H9 (cell line): ENCODE data around the gene COL23A1. TPM values are rescaled to one million over a fixed set of nuclear protein-coding genes. Genes with fewer than 3 reads are reported as not detected.

Experiments used
- DNase-seq: peaks from one replicate; pipeline ENCODE4 v3.0.0-alpha.2; 2017
- H2AFZ ChIP-seq: one replicate; pipeline ENCODE4 v1.6.1; 2013; ENCODE audit warnings: mild to moderate bottlenecking, low read length, control low read depth, moderate library complexity
- H2AK5ac ChIP-seq: 2 replicates; pipeline ENCODE4 v1.6.1; 2013; ENCODE audit warnings: low read length, control low read depth, mixed read lengths; ENCODE audit not compliant: insufficient read length
- H2BK120ac ChIP-seq: one replicate; pipeline ENCODE4 v1.6.1; 2013; ENCODE audit warnings: low read depth, mild to moderate bottlenecking, low read length, control low read depth, inconsistent platforms; ENCODE audit not compliant: poor library complexity, severe bottlenecking
- H2BK12ac ChIP-seq: 2 replicates; pipeline ENCODE4 v1.6.1; 2013; ENCODE audit warnings: low read length, control low read depth, mixed read lengths, low read depth; ENCODE audit not compliant: insufficient read length
- H2BK15ac ChIP-seq: 2 replicates; pipeline ENCODE4 v1.6.1; 2013; ENCODE audit warnings: low read depth, low read length, control low read depth
- H2BK20ac ChIP-seq: one replicate; pipeline ENCODE4 v1.6.1; 2013; ENCODE audit warnings: low read depth, mild to moderate bottlenecking, low read length, control low read depth, inconsistent platforms; ENCODE audit not compliant: poor library complexity, severe bottlenecking
- H2BK5ac ChIP-seq: 2 replicates; pipeline ENCODE4 v1.6.1; 2013; ENCODE audit warnings: low read length, control low read depth, mixed read lengths; ENCODE audit not compliant: insufficient read length
- H3K14ac ChIP-seq: 2 replicates; pipeline ENCODE4 v1.6.1; 2013; ENCODE audit warnings: low read length, control low read depth; ENCODE audit not compliant: insufficient read depth
- H3K18ac ChIP-seq: 2 replicates; pipeline ENCODE4 v1.6.1; 2013; ENCODE audit warnings: low read depth, mild to moderate bottlenecking, mixed read lengths, low read length, control low read depth; ENCODE audit not compliant: insufficient read length
- H3K23ac ChIP-seq: 2 replicates; pipeline ENCODE4 v1.6.1; 2013; ENCODE audit warnings: low read length, control low read depth, mixed read lengths, low read depth; ENCODE audit not compliant: insufficient read length
- H3K23me2 ChIP-seq: 2 replicates; pipeline ENCODE4 v1.6.1; 2013; ENCODE audit warnings: low read depth, mild to moderate bottlenecking, mixed read lengths, low read length, control low read depth; ENCODE audit not compliant: insufficient read length, poor library complexity, severe bottlenecking
- H3K27ac ChIP-seq: 2 replicates; pipeline ENCODE4 v1.5.1; 2013; ENCODE audit warnings: low read length, control low read depth, mixed read lengths, low read depth; ENCODE audit not compliant: insufficient read length
- H3K27me3 ChIP-seq: 2 replicates; pipeline ENCODE4 v1.6.1; 2013; ENCODE audit warnings: low read length, control low read depth, inconsistent platforms; ENCODE audit not compliant: insufficient read depth
- H3K4ac ChIP-seq: 2 replicates; pipeline ENCODE4 v1.6.1; 2013; ENCODE audit warnings: low read depth, mild to moderate bottlenecking, control low read depth, inconsistent platforms, low read length, moderate library complexity
- H3K4me1 ChIP-seq: 2 replicates; pipeline ENCODE4 v1.6.1; 2013; ENCODE audit warnings: low read length, control low read depth, inconsistent platforms; ENCODE audit not compliant: insufficient read depth
- H3K4me2 ChIP-seq: 2 replicates; pipeline ENCODE4 v1.6.1; 2013; ENCODE audit warnings: low read length, control low read depth, mixed read lengths; ENCODE audit not compliant: insufficient read length, insufficient read depth
- H3K56ac ChIP-seq: 2 replicates; pipeline ENCODE4 v1.6.1; 2013; ENCODE audit warnings: low read depth, mild to moderate bottlenecking, mixed read lengths, low read length, control low read depth; ENCODE audit not compliant: insufficient read length
- H3K79me1 ChIP-seq: 2 replicates; pipeline ENCODE4 v1.6.1; 2013; ENCODE audit warnings: low read depth, mild to moderate bottlenecking, moderate library complexity, low read length, control low read depth, inconsistent platforms; ENCODE audit not compliant: insufficient read depth, poor library complexity, severe bottlenecking
- H3K79me2 ChIP-seq: 2 replicates; pipeline ENCODE4 v1.6.1; 2013; ENCODE audit warnings: low read length, control low read depth, inconsistent platforms; ENCODE audit not compliant: insufficient read depth
- H3K9ac ChIP-seq: 2 replicates; pipeline ENCODE4 v1.6.1; 2013; ENCODE audit warnings: low read length, control low read depth, mixed read lengths; ENCODE audit not compliant: insufficient read length; ENCODE audit errors: extremely low read depth
- H3K9me3 ChIP-seq: one replicate; pipeline ENCODE4 v1.6.1; 2013; ENCODE audit warnings: low read depth, low read length, inconsistent platforms; ENCODE audit not compliant: control insufficient read depth
- H3T11ph ChIP-seq: one replicate; pipeline ENCODE4 v1.6.1; 2013; ENCODE audit warnings: mild to moderate bottlenecking, low read length, control low read depth, inconsistent platforms
- H4K20me1 ChIP-seq: one replicate; pipeline ENCODE4 v1.6.1; 2013; ENCODE audit not compliant: control insufficient read depth, insufficient read length, insufficient read depth
- H4K5ac ChIP-seq: 2 replicates; pipeline ENCODE4 v1.6.1; 2013; ENCODE audit warnings: low read depth, mild to moderate bottlenecking, mixed read lengths, low read length, control low read depth; ENCODE audit not compliant: insufficient read length
- H4K8ac ChIP-seq: replicated peaks from 2 replicates; pipeline ENCODE4 v1.6.1; 2013; ENCODE audit warnings: low read length, control low read depth, mixed read lengths, low read depth; ENCODE audit not compliant: insufficient read length
- H4K91ac ChIP-seq: 2 replicates; pipeline ENCODE4 v1.6.1; 2013; ENCODE audit warnings: low read depth, mild to moderate bottlenecking, moderate library complexity, mixed read lengths, low read length, control low read depth; ENCODE audit not compliant: insufficient read length
- H3K27ac Mint-ChIP-seq, 3 experiments: 2 replicates in 2 of 3; 3 replicates in 1 of 3; pipeline ENCODE4 v1.8.0; 2020 to 2021; ENCODE audit warnings: mixed read lengths in 3 of 3, mild to moderate bottlenecking in 1 of 3, moderate library complexity in 1 of 3
- H3K27me3 Mint-ChIP-seq: 2 replicates; pipeline ENCODE4 v1.8.0; 2021; ENCODE audit warnings: low read depth, mild to moderate bottlenecking, moderate library complexity, mixed read lengths
- H3K36me3 Mint-ChIP-seq, 3 experiments: 2 replicates in 2 of 3; 3 replicates in 1 of 3; pipeline ENCODE4 v1.8.0; 2020 to 2021; ENCODE audit warnings: low read depth in 3 of 3, mixed read lengths in 3 of 3; ENCODE audit not compliant: insufficient read depth in 1 of 3
- H3K4me1 Mint-ChIP-seq, 2 experiments: 2 replicates each; pipeline ENCODE4 v1.8.0; 2020; ENCODE audit warnings: mixed read lengths in 2 of 2
- H3K4me3 Mint-ChIP-seq, 2 experiments: 2 replicates in 1 of 2; 3 replicates in 1 of 2; pipeline ENCODE4 v1.8.0; 2020 to 2021; ENCODE audit warnings: mild to moderate bottlenecking in 2 of 2, mixed read lengths in 2 of 2, moderate library complexity in 1 of 2
- H3K9me3 Mint-ChIP-seq, 2 experiments: 2 replicates in 1 of 2; 3 replicates in 1 of 2; pipeline ENCODE4 v1.8.0; 2020; ENCODE audit warnings: mild to moderate bottlenecking in 2 of 2, mixed read lengths in 2 of 2, moderate library complexity in 1 of 2
- CTCF ChIP-seq: fragments of 200-600 bp; sonication (generic); conservative IDR thresholded peaks from 3 replicates; pipeline ENCODE4 v1.8.0; 2021; ENCODE audit warnings: antibody characterized with exemption, mild to moderate bottlenecking
- WGBS: extraction: QIAGEN DNeasy Blood & Tissue Kit; methylation state at CpG from one replicate; pipeline ENCODE4 v1.1.7; 2013; ENCODE audit warnings: missing lambda C conversion rate, low lambda C conversion rate, mixed read lengths; ENCODE audit not compliant: insufficient read length; ENCODE audit errors: extremely low coverage; 5-methylcytosine and 5-hydroxymethylcytosine counted together
- total RNA-seq: library from RNA; stranded (reverse); gene quantifications from 2 replicates; pipeline ENCODE4 v1.2.1, GENCODE V29; 2021

COL23A1 gene
- total RNA-seq, 1 experiment from 2014 or later: 2.6 TPM

GRCh38 chr5:178304761-178305645, 285.2 kb downstream of the COL23A1 start:
- no CpG with 5 or more reads among the region's 17 CpGs for WGBS
- H3K27ac Mint-ChIP-seq: no peak overlapping the region
- no peaks in the 10 kb centered on the region; the same call in 1 of the 2 replicates for H3K27me3 Mint-ChIP-seq

More at GRCh38 chr5:178304761-178305645, 285.2 kb downstream of the COL23A1 start:
- peaks cover 2 to 3% of the 10 kb centered on the region in 2 experiments; a peak in 2 of 5 replicates for H3K9me3 Mint-ChIP-seq
- Histone ChIP-seq H3K4me2 (no peak overlapping the region), H4K91ac (no peak overlapping the region), H2AFZ (no peak overlapping the region), H2AK5ac (no peak overlapping the region), H4K8ac (no peak overlapping the region), H3K79me2 (no peaks in the 10 kb centered on the region), H4K5ac (no peak overlapping the region), H3K4me1 (no peaks in the 10 kb centered on the region), H3K18ac (no peak overlapping the region), H2BK5ac (no peak overlapping the region), H2BK15ac (no peak overlapping the region), H4K20me1 (no peaks in the 10 kb centered on the region), H3K14ac (no peak overlapping the region), H2BK12ac (no peak overlapping the region), H3K79me1 (no peaks in the 10 kb centered on the region), H3K23me2 (no peaks in the 10 kb centered on the region), H3K9me3 (no peaks in the 10 kb centered on the region), H2BK20ac (no peak overlapping the region), H3K27me3 (no peaks in the 10 kb centered on the region), H3K27ac (no peak overlapping the region), H3K56ac (no peak overlapping the region), H3T11ph (no peak overlapping the region), H3K23ac (no peak overlapping the region), H3K9ac (no peak overlapping the region), H2BK120ac (no peak overlapping the region), H3K4ac (no peak overlapping the region)
- peaks cover 11 to 22% of the 10 kb centered on the region in 2 experiments for H3K4me1 Mint-ChIP-seq
- DNase-seq: peak; percentile 7
- H3K36me3 Mint-ChIP-seq: no peaks in the 10 kb centered on the region; a peak in 1 of 7 replicates
- no peak for TF ChIP-seq CTCF
- no peak overlapping the region for H3K4me3 Mint-ChIP-seq
